GM21737 (cell line): ENCODE measurements around the gene TMF1.

ENCODE experiments used
- ATAC-seq: cut with Tn5 transposase; IDR thresholded peaks from one replicate; pipeline ENCODE4 v1.9.1; 2021; ENCODE audit warnings: mild to moderate bottlenecking, moderate library complexity; ENCODE audit not compliant: unreplicated experiment

The TMF1 gene

GRCh38 chr3:69051756-69052471, at the start of gene TMF1:
Gene TMF1 (minus strand): TSS chr3:69052333. CDS start chr3:69052086, 247 bp downstream.
- peak; percentile 92 for ATAC-seq

- ATAC-seq, result no peak
Observed at GRCh38 chr3:69099576-69099975, 47.4 kb upstream of the TMF1 start.

- ATAC-seq, result no peak
Observed at GRCh38 chr3:69097407-69098086, 45.4 kb upstream of the TMF1 start.

GRCh38 chr3:69096299-69096698, 44.2 kb upstream of the TMF1 start:
- ATAC-seq, result no peak

GRCh38 chr3:69095636-69096035, 43.5 kb upstream of the TMF1 start:
- ATAC-seq, result no peak

- ATAC-seq, result no peak
Observed at GRCh38 chr3:69094467-69095205, 42.5 kb upstream of the TMF1 start.

- peak; percentile 78 for ATAC-seq
Observed at GRCh38 chr3:69092030-69092516, 39.9 kb upstream of the TMF1 start.

- no peak for ATAC-seq
Observed at GRCh38 chr3:69091389-69092029, 39.4 kb upstream of the TMF1 start.

- no peak for ATAC-seq
Observed at GRCh38 chr3:69090021-69090420, 37.9 kb upstream of the TMF1 start.

- no peak for ATAC-seq
Observed at GRCh38 chr3:69088063-69088462, 35.9 kb upstream of the TMF1 start.

GRCh38 chr3:69087030-69087791, 35.1 kb upstream of the TMF1 start:
- ATAC-seq, result no peak

- no peak for ATAC-seq
Observed at GRCh38 chr3:69085833-69086722, 33.9 kb upstream of the TMF1 start.

GRCh38 chr3:69085168-69085832, 33.2 kb upstream of the TMF1 start:
- no peak for ATAC-seq

- peak; percentile 55 for ATAC-seq
Observed at GRCh38 chr3:69084326-69085167, 32.4 kb upstream of the TMF1 start, which contains the start of gene ARL6IP5. Gene ARL6IP5 (plus strand): TSS chr3:69084937. CDS start chr3:69085048, 111 bp downstream.

- peak; percentile 52 for ATAC-seq
Observed at GRCh38 chr3:69082805-69083204, 30.7 kb upstream of the TMF1 start.

- no peak for ATAC-seq
Observed at GRCh38 chr3:69082361-69082760, 30.2 kb upstream of the TMF1 start.

- no peak for ATAC-seq
Observed at GRCh38 chr3:69081583-69082262, 29.6 kb upstream of the TMF1 start.
